ENCODE results near the gene ARL15.

GRCh38 chr5:54324651-54325271 lies 14.4 kb upstream of the ARL15 start:
- TF ChIP-seq CTCF (IDR thresholded peaks at IDR 0.05; ENCODE audit: control extremely low read depth in 1 of 3, insufficient read depth in 1 of 3, low read depth in 1 of 3, low read length in 3 of 3) (no peak), RBBP5 (IDR thresholded peaks at IDR 0.05; ENCODE audit: borderline replicate concordance, low read depth, low read length) (no peak), EP300 (IDR thresholded peaks at IDR 0.05; ENCODE audit: borderline replicate concordance in 1 of 2, low read depth in 2 of 2, low read length in 2 of 2) (no peak), SP2 (IDR thresholded peaks at IDR 0.05; ENCODE audit: low read length) (no peak), EGR1 (IDR thresholded peaks at IDR 0.05; ENCODE audit: borderline replicate concordance, low read depth, low read length) (no peak), TAF1 (IDR thresholded peaks at IDR 0.05; ENCODE audit: low read depth, low read length) (no peak), POLR2AphosphoS5 (IDR thresholded peaks at IDR 0.05; ENCODE audit: low read depth, low read length) (no peak), EZH2 (IDR thresholded peaks at IDR 0.05; ENCODE audit: low read depth, low read length, severe bottlenecking) (no peak), RAD21 (IDR thresholded peaks at IDR 0.05 in 1 of 2, conservative IDR thresholded peaks at IDR 0.05 in 1 of 2; ENCODE audit: low read depth in 2 of 2, low read length in 2 of 2) (no peak)

Data from H1 (cell line).